NCI-H524 treated with DMSO at 0.1 percent for 48 hours (cell line): ENCODE results near the gene SGSH.
A peak's percentile ranks its signal among the peaks of the same experiment; 100 is the strongest.
"Not testable (repeated sequence)": the region's sequence is repeated elsewhere in the genome, so short reads cannot be mapped to it uniquely, and the experiment has no call there.

Experiments used
- DNase-seq: peaks from one replicate; lab custom pipeline; 2025; lab: John Stamatoyannopoulos, UW

Gene SGSH

GRCh38 chr17:80253631-80254395, 33.7 kb upstream of the SGSH start:
- DNase-seq = no peak

- peak; percentile 20 for DNase-seq
These were observed 32.7 kb upstream of the SGSH start for GRCh38 chr17:80252871-80253270.

GRCh38 chr17:80251966-80252365, 31.8 kb upstream of the SGSH start:
- DNase-seq = no peak

DNA sequence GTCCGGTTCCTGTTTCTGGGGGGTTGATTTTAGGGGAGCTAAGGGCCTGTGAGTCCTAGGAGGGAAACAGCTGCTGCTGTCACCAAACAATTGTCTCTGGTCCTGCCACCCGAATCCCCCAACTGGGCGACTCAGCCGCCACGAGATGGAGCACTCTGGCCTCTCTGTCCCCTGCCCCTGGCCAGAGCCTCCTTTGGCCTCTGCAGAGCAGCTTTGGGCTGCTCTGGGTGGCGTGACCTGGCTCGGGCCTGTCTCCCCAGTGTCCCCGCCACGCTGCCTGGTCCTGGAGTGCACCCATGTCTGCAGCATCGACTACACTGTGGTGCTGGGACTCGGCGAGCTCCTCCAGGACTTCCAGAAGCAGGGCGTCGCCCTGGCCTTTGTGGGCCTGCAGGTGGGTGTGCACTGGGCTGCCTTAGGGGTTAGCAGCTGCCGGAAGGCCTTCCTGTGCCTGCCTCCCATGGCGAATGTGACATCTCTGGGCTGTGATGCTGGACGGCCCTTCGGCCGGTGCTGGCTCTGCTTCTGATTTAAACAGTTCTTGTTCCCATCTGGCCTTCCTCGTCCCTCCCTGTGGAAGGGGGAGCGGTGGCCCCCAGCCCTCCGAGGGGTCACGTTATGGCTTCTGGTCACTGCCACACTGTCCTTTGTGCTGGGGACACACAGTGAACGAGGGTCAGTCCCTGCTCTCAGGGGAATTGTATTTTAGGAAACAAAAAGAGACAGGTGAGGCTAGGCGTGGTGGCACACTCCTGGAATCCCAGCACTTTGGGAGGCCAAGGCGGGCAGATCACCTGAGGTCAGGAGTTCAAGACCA, 29.0 kb upstream of the SGSH start:
- DNase-seq = no peak

DNA sequence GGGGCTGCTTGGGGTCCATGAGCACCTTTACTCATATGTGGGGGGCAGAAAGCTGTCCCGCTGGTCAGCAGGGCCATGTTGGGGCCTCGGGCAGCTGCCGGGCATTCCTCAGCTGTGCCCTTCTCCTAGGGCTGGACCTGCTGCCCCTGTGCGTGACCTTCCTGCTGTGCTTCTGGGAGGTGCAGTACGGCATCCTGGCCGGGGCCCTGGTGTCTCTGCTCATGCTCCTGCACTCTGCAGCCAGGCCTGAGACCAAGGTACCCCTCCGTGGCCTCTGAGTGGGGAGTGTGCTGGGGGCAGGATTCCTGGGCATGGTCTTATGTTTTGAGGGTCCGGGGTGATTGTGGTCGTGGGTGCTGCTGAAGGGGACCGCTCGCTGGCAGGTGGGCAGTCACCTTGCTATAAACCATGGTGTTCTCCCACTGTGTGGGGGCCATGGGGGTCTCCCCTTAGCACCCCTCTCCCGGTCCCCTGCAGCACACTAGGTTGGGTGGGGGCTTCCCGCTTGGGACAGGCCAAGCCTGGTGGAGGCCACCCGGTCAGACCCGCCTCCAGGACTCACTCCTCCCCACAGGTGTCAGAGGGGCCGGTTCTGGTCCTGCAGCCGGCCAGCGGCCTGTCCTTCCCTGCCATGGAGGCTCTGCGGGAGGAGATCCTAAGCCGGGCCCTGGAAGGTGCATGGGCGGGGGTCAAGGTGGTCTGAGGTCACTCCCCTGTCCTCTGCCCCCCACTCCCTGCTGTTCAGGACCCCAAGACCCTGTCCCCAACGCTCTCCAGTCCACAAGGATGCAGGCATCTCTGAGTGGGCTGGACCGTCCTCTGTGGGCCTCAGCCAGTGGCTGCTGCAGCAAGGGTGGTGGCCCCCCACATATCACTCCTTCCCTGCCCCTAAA, 28.1 kb upstream of the SGSH start:
- DNase-seq = no peak

- no peak for DNase-seq
These were observed 27.4 kb upstream of the SGSH start for GRCh38 chr17:80247561-80247960.

DNA sequence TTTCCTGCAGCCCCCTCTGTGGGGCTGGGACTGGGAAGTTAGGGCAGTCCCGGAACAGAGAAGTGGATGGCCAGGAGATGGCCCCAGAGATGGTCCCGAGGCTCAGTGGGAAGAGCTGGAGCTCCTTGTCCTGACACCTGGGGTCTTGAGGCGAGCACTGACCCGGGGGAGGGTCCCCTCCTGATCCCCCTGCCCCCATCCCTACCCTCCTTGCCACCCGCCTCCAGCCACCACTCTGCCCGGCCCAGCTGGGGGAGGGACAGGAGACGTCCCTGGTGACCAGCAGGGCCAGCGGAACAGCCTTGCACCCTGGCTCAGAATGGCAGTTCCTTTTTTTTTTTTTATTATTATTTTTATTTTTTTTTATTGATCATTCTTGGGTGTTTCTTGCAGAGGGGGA, 26.6 kb upstream of the SGSH start:
- no peak for DNase-seq

- no peak for DNase-seq
These were observed 26.1 kb upstream of the SGSH start for GRCh38 chr17:80246266-80246681.

- DNase-seq = no peak
These were observed 25.6 kb upstream of the SGSH start for GRCh38 chr17:80245566-80246265.

- DNase-seq = no peak
These were observed 24.9 kb upstream of the SGSH start for GRCh38 chr17:80244871-80245509.

GRCh38 chr17:80244448-80244847, 24.3 kb upstream of the SGSH start:
- DNase-seq = not testable (repeated sequence)

DNA sequence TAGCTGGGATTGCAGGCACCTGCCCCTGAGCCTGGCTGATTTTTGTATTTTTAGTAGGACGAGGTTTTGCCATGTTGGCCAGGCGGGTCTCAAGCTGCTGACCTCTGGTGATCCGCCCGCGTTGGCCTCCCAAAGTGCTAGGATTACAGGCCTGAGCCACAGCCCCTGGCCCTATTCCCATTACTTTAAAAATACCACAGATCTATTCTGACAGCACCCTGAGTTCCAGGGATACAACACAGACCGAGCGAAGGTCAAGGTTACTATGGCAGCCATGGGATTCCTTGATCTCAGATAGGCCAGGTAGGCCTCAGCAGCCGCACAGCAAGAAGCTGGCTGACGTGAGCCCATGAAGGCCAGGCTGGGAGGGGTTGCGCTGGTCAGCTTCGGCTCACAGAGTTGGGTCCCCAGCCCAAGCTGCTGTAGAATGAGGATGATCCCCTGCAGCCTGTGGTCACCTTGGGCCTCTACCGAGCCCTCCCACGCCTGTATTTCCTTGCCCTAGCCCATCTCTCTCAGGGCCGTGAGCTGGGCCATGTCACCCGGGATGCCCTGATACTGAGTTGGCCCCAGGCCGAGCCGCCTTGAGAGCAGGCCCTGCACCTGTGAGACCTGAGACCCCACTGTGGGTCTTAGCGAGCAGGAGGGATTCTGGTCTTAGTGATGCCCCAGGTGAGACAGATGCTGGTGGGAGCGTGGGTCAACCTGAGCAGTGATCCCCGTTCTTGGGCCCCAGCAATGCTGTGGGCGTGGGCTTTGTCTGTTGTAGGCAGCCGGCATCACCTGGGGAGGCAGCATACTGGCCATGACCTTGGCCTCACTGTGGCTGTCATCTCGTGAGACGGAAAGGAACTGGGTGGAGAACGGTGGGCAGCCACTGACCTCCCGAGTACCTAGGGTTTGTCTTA, 23.6 kb upstream of the SGSH start:
- DNase-seq = no peak

- DNase-seq = no peak
These were observed 22.4 kb upstream of the SGSH start for GRCh38 chr17:80242505-80242904.

- no peak for DNase-seq
These were observed 17.3 kb upstream of the SGSH start for GRCh38 chr17:80237386-80237785.

GRCh38 chr17:80236911-80237310, 16.8 kb upstream of the SGSH start:
- no peak for DNase-seq

- DNase-seq = no peak
These were observed 13.1 kb upstream of the SGSH start for GRCh38 chr17:80233202-80233601.

- no peak for DNase-seq
These were observed 12.3 kb upstream of the SGSH start for GRCh38 chr17:80232438-80232837.

DNA sequence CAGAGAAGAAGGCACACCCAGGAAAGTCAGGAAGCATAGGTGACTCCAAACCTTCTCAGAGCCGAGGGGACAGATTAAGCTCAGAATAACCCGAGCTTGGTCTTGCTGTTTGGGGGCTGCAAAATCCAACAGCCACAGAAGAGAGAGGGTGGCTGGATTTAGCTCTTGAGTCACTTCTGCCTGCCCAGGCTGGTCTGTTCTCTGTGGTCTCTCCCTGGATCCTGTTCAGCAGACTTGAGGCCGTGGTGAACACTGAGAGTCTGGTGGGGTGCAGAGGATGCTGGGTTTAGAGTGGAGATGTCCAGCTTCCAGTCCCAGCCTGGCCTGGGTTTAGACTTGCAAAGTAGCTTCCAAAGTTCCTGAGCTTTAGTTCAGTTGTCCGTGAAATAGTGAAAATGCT, 8.9 kb upstream of the SGSH start:
- DNase-seq = no peak

DNA sequence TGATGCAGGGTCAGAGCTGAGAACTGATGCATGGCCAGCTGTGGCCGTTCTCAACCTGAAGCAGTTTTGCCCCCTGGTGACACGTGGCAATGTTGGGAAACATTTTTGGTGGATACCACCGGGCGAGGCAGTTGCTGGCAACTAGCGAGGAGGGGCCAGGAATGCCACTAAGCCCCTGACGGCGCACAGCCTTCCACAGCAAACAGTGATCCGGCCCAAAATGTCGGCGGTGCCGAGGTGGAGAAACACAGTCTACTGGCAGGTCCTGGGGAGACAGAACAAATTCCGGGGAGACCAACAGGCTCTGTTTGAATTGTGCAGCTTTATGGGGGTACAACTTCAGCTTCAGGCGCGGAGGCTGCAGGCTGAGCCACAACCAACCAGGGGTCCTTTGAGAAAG, 8.3 kb upstream of the SGSH start:
- DNase-seq = no peak

DNA sequence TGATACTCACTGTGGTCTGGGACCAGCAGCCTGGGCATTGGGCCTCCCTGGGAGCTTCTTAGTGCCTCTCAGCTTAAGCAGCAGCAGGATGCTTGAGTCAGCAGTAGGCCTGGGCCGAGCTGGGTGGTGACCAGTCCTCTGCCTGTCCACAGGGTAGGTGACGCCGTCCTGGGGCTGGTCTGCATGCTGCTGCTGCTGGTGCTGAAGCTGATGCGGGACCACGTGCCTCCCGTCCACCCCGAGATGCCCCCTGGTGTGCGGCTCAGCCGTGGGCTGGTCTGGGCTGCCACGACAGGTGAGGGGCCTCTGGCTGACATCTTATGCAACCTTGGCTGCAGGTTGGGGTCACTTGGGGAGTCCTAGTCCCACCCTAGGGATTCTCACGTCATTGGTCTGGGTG, 7.5 kb upstream of the SGSH start:
- DNase-seq = no peak
